Measurements from ENCODE around the gene SLPI.

GRCh38 chr20:45218636-45219035, 35.7 kb downstream of the SLPI start:
- TF ChIP-seq TAF1 (IDR thresholded peaks at IDR 0.05; ENCODE audit: low read depth), result no peak
- no peak for TF ChIP-seq TEAD4 (IDR thresholded peaks at IDR 0.05)
- TF ChIP-seq MAX (IDR thresholded peaks at IDR 0.05), result no peak
- no peak for TF ChIP-seq REST (IDR thresholded peaks at IDR 0.05; ENCODE audit: low read depth)

Data from Ishikawa (cell line).